Pancreas (tissue), 10 donors: ENCODE results near the gene CHD9. TPM values are rescaled to one million over a fixed set of nuclear protein-coding genes. Genes with fewer than 3 reads are reported as not detected.

Experiments
- ATAC-seq, 4 donors: fragments of 200-7000 bp; cut with Tn5 transposase; one replicate each; pipeline versions ENCODE4 v1.8.0 to v1.9.1; 2020; ENCODE audit warnings: mild to moderate bottlenecking in 4 of 4, moderate library complexity in 4 of 4
- DNase-seq, 6 donors: peaks; one replicate each; pipeline ENCODE4 v3.0.0-alpha.2; 2020
- FAIRE-seq: peaks from 2 replicates; lab custom pipeline; 2012; peaks lifted over from hg19 to GRCh38; lab: Jason Lieb, UNC
- H3K27ac ChIP-seq, 4 donors: fragments of 200-600 bp; sonication (generic); 1 replicate in 3 of 4; 2 replicates in 1 of 4; pipeline versions ENCODE4 v1.5.0 to v1.8.0; 2020
- H3K27me3 ChIP-seq, 4 donors: fragments of 200-600 bp; one replicate each; pipeline ENCODE4 v1.8.0; 2021
- H3K36me3 ChIP-seq, 3 donors: fragments of 200-600 bp; sonication (generic) in 1 of 3; one replicate each; pipeline versions ENCODE4 v1.5.0 to v1.8.0; 2020 to 2021
- H3K4me1 ChIP-seq, 3 donors: fragments of 200-600 bp; one replicate each; pipeline ENCODE4 v1.8.0; 2021
- H3K4me3 ChIP-seq, 4 donors: fragments of 200-600 bp; sonication (generic) in 2 of 4; one replicate each; pipeline versions ENCODE4 v1.5.0 to v1.8.0; 2020 to 2021
- H3K9me3 ChIP-seq, 4 donors: fragments of 200-600 bp; one replicate each; pipeline ENCODE4 v1.8.0; 2021
- CTCF ChIP-seq, 4 donors: fragments of 200-600 bp; sonication (generic) in 3 of 4; IDR thresholded peaks; one replicate each; pipeline versions ENCODE4 v1.5.0 to v1.8.0; 2021; ENCODE audit warnings: antibody characterized with exemption in 4 of 4
- WGBS, 2 donors: extraction: QIAGEN DNeasy Blood & Tissue Kit; methylation state at CpG; one replicate each; pipeline ENCODE4 v1.1.7; 2013; 5-methylcytosine and 5-hydroxymethylcytosine counted together
- intact Hi-C, 3 donors: fragments of 100-400 bp; cut with DNase I; formaldehyde crosslinking; loops; one replicate each; pipeline versions ENCODE4 v1.11.1 to v1.14.2; 2022
- polyA plus RNA-seq, 2 donors: library from polyadenylated mRNA; stranded (reverse); fragments of 200-250 nt; gene quantifications; one replicate each; pipeline ENCODE4 v1.2.3, GENCODE V29; 2013
- total RNA-seq, 6 donors: library from RNA; stranded (reverse); fragmentation: NEBNext Ultra II Directional in 4 of 6; extraction: Animal tissue kit (Norgen Biotek cat#: 25700) in 4 of 6; gene quantifications; one replicate each; pipeline versions ENCODE4 v1.2.1 to v1.2.4, GENCODE V29; 2021 to 2023
- donor health status: healthy with polysubstance abuse.
- donor health status: DM: no; HTN: no; CAD: no; lungs with moderate emphysema.
- donor health status: DM: no; HTN: no; CAD: no.
- donor health status: control.
- donor health status: control.
- donor health status: Bipolar disorder and iron deficiency.
- donor health status: DM: yes; HTN: yes; CAD: no.
- donor health status: DM: no; HTN: no; CAD: no.
- donor health status: DM: no; HTN: no; CAD: no.
- donor health status: DM: yes; HTN: yes; CAD: no.

CHD9 gene
- total and polyA plus RNA-seq, 8 donors = 7.2 to 40.9 (median 30.1) TPM

- ATAC-seq = no peak
- Histone ChIP-seq H3K36me3 (peaks cover 0 to 14% (median 0%) of the 10 kb centered on the region in 3 donors), H3K9me3 (no peaks in the 10 kb centered on the region), H3K27ac (no peak overlapping the region), H3K27me3 (no peaks in the 10 kb centered on the region), H3K4me1 (peaks cover 0 to 13% (median 0%) of the 10 kb centered on the region in 3 donors), H3K4me3 (no peak overlapping the region)
- intact Hi-C loops = loop anchor here in 1 of 3 donors (10.0 kb wide), 1 partner anchor 102 kb away; the partner anchor contains the start of genes CHD9 and CHD9NB
- WGBS, 2 donors = 88% methylated on average over 2 of the region's 2 CpGs
- FAIRE-seq = no peak
- no peak for TF ChIP-seq CTCF (IDR thresholded peaks at IDR 0.05)
- no peak for DNase-seq
Measured at GRCh38 chr16:53156516-53156915, 101.7 kb downstream of the CHD9 start.

- Histone ChIP-seq H3K4me3 (no peak overlapping the region), H3K4me1 (no peaks in the 10 kb centered on the region), H3K27ac (no peak overlapping the region), H3K27me3 (no peaks in the 10 kb centered on the region), H3K36me3 (peaks cover 0 to 14% (median 0%) of the 10 kb centered on the region in 3 donors), H3K9me3 (no peaks in the 10 kb centered on the region)
- TF ChIP-seq CTCF (IDR thresholded peaks at IDR 0.05) = peak; percentile 27 to 63 (median 36)
- WGBS, 2 donors = 66 to 78% methylated on average over 6 of the region's 6 CpGs
- DNase-seq = no peak
- intact Hi-C loops = loop anchor here in 1 of 3 donors (10.0 kb wide), 1 partner anchor 105 kb away; the partner anchor contains the start of genes CHD9 and CHD9NB
- peak; percentile 31 to 85 (median 76) for ATAC-seq
- peak; percentile 83 for FAIRE-seq
Measured at GRCh38 chr16:53159781-53160436, 105.1 kb downstream of the CHD9 start.

GRCh38 chr16:53166099-53166498, 111.3 kb downstream of the CHD9 start:
- Histone ChIP-seq H3K9me3 (no peaks in the 10 kb centered on the region), H3K4me3 (no peak overlapping the region), H3K27ac (no peak overlapping the region), H3K36me3 (no peaks in the 10 kb centered on the region), H3K27me3 (no peaks in the 10 kb centered on the region), H3K4me1 (no peaks in the 10 kb centered on the region)
- TF ChIP-seq CTCF (IDR thresholded peaks at IDR 0.05) = no peak
- intact Hi-C loops = no loop called here
- ATAC-seq (peak in 1 of 4 donors; percentile 17), DNase-seq (no peak), FAIRE-seq (no peak)

GRCh38 chr16:53168744-53169143, 114.0 kb downstream of the CHD9 start:
- TF ChIP-seq CTCF (IDR thresholded peaks at IDR 0.05) = no peak
- Histone ChIP-seq H3K36me3 (no peaks in the 10 kb centered on the region), H3K27me3 (no peaks in the 10 kb centered on the region), H3K9me3 (no peaks in the 10 kb centered on the region), H3K4me1 (no peaks in the 10 kb centered on the region), H3K27ac (no peak overlapping the region), H3K4me3 (no peak overlapping the region)
- no peak for ATAC-seq
- 96 to 98% methylated on average over 6 of the region's 6 CpGs for WGBS, 2 donors
- DNase-seq = no peak
- FAIRE-seq = no peak
- intact Hi-C loops = no loop called here

GRCh38 chr16:53172517-53172916, 117.7 kb downstream of the CHD9 start:
- Histone ChIP-seq H3K27ac (no peak overlapping the region), H3K36me3 (no peaks in the 10 kb centered on the region), H3K4me3 (no peak overlapping the region), H3K27me3 (no peaks in the 10 kb centered on the region), H3K9me3 (no peaks in the 10 kb centered on the region), H3K4me1 (no peaks in the 10 kb centered on the region)
- FAIRE-seq = no peak
- WGBS, 2 donors = 59 to 64% methylated on average over 4 of the region's 4 CpGs
- ATAC-seq = no peak
- no peak for DNase-seq
- TF ChIP-seq CTCF (IDR thresholded peaks at IDR 0.05) = no peak
- intact Hi-C loops = no loop called here
